GM04503 (cell line): Measurements from ENCODE around the gene ULK3.

ENCODE experiments used
- DNase-seq: peaks from one replicate; pipeline ENCODE4 v3.0.0-alpha.2; 2012; ENCODE audit warnings: low read depth

Gene ULK3

GRCh38 chr15:74822233-74822632 lies 20.7 kb downstream of the ULK3 start:
- no peak for DNase-seq

- no peak for DNase-seq
Measured at GRCh38 chr15:74821790-74822158, 21.2 kb downstream of the ULK3 start.

- no peak for DNase-seq
Measured at GRCh38 chr15:74821091-74821789, 21.7 kb downstream of the ULK3 start.

DNA sequence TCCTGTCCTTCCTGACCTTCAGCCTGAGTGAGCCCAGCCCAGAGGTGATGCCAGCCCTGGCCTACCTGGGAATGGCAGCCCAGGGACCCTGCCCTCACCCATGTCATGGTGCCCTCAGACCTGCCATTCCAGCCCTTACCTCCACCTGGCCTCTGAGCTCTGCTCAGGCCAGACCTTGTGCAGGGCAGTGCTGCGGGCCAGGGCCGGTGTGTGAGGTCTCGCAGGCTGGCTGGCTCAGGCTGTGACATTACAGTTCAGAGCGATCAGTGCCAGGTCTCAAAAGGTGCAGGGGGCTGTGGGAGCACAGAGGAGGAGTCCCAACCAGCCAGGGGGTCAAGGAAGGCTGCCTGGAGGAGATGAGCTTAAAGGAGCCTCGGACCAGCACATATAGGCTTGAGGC lies 22.9 kb downstream of the ULK3 start:
- no peak for DNase-seq

- no peak for DNase-seq
Measured at GRCh38 chr15:74817370-74817737, 25.6 kb downstream of the ULK3 start.

- no peak for DNase-seq
Measured at GRCh38 chr15:74816624-74817369, 26.2 kb downstream of the ULK3 start.

DNA sequence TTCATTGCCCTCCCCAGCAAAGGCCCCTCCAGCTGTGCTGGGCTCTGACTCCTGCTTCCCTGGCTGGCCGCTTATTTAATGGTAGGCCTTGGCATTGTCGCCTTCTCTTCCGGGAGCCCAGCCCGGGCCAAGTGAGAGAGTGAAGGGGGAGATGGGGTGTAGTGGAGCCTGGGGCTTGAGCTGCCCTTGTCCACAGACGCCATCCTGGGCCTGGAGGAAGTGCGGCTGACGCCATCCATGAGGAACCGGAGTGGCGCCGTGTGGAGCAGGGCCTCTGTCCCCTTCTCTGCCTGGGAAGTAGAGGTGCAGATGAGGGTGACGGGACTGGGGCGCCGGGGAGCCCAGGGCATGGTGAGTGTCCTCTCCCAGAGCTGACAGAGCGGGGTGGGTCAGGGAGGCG lies 27.0 kb downstream of the ULK3 start:
- no peak for DNase-seq

- DNase-seq: no peak
Measured at GRCh38 chr15:74815121-74815934, 27.6 kb downstream of the ULK3 start.

DNA sequence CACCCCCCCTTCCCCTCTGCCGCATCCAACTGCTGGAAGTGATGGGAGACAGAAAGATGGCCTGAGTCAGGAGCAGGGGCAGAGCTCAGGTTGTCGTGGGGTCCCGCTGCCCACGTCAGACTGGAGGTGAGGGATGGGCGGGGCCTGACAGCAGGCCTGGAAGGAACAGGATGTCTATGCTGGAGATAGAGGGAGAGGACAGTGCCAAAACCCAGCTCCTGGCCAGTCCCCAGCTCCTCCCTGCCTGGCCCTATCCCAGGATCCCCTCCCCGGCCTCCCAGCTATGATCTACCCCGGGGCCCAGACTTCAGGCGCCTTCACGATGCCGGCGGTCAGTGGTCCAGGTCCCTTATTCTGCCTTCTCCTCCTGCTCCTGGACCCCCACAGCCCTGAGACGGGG lies 30.4 kb downstream of the ULK3 start, which contains the start of gene LMAN1L:
Gene LMAN1L (plus strand): TSS at position 303 of the 400 bp plus-strand sequence. CDS start 20 bp downstream, at position 323.
- no peak for DNase-seq

DNA sequence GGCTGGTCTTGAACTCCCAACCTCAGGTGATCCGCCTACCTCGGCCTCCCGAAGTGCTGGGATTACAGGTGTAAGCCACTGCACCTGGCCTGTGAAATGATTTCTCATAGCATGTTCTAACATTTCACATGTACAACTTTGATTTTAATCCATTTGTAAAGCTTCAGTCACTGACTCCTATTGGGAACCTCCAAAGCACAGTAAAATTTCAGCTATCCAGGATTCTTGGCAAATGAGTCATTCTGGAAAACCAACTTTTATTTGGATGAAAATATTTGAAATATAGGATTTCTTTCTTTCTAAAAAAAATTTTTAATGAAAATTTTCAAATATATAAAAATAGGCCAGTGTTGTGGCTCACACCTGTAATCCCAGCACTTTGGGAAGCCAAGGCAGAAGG lies 33.0 kb downstream of the ULK3 start:
- DNase-seq: no peak

DNA sequence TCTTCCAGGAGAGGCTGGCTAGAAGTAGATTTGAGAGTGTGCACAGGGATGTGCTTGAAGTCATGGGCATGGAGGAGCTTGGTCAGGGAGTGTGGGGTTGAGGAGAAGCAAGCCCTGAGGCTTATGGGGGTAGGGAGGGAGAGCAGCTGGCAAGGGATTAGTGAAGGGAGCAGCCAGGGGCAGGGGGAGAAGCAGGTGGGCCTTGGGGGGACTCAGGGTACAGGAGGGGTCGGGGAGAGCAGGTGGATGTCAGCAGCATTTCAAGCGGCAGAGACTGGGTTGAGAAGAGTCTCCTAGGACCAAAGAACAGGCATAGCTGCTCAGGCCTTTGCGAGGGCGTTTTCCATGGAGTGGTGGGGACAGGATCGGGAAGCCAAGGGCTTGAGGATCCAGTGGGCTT lies 33.7 kb downstream of the ULK3 start:
- no peak for DNase-seq

- DNase-seq: no peak
Measured at GRCh38 chr15:74808840-74809229, 34.1 kb downstream of the ULK3 start.

DNA sequence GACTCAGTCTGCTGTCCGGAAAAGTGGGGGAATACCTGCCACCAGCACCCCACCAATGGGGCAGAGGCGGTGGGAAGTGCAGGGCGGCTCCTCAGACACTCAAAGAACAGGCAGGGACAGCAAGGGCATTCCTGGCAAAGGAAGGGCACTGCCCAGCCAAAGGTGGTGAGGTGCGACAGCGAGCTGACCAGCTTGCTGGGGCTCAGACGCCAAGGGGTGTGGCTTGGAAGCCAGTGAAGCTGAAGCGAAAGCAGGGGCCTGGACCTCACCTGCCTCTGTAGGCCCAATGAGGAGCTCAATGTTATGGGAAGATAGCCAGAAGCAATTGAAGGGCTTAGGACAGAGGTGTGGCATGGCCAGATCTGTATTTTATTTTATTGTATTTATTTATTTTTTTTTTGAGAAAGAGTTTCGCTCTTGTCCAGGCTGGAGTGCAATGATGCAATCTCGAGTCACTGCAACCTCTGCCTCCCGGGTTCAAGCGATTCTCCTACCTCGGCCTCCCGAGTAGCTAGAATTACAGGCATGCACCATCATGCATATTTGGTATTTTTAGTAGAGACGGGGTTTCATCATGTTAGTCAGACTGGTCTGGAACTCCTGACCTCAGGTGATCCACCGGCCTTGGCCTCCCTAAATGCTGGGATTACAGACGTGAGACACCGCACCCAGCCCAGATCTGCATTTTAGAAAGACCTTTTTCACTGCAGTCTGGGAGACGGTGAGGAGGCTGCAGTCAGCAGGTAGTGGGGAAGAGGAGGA lies 34.7 kb downstream of the ULK3 start:
- no peak for DNase-seq

- no peak for DNase-seq
Measured at GRCh38 chr15:74807282-74807681, 35.7 kb downstream of the ULK3 start.

- no peak for DNase-seq
Measured at GRCh38 chr15:74804935-74805334, 38.0 kb downstream of the ULK3 start.

DNA sequence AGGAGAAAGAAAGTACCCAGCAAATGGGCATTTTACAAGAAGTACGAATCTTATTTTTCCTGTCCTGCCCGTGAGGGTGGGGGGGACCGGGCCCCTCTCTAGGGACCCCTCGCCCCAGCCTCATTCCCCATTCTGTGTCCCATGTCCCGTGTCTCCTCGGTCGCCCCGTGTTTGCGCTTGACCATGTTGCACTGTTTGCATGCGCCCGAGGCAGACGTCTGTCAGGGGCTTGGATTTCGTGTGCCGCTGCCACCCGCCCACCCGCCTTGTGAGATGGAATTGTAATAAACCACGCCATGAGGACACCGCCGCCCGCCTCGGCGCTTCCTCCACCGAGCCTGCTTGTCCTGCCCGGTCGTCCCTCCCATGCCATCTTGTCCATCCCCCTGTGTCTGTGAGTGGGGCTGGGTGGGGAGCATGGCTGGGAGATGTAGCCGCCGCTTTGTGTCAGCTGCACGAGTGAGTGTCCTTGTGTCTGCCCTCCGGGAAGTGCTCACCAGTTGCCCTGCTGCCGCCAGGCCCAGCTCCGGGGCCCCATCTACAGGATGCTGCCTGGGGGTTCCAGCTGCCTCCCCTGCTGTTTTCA lies 40.0 kb downstream of the ULK3 start:
- no peak for DNase-seq

- DNase-seq: no peak
Measured at GRCh38 chr15:74802290-74802689, 40.7 kb downstream of the ULK3 start.

GRCh38 chr15:74801311-74801997 lies 41.5 kb downstream of the ULK3 start:
- DNase-seq: no peak

- no peak for DNase-seq
Measured at GRCh38 chr15:74800559-74801094, 42.3 kb downstream of the ULK3 start.

- no peak for DNase-seq
Measured at GRCh38 chr15:74799856-74800558, 42.9 kb downstream of the ULK3 start.
